Activated CD4-positive, alpha-beta T cell treated with anti-CD3 and anti-CD28 coated beads for 36 hours (primary cell): Measurements from ENCODE around the gene CRISPLD2. TPM values are rescaled to one million over a fixed set of nuclear protein-coding genes. Genes with fewer than 3 reads are reported as not detected.

ENCODE experiments used
- ATAC-seq: fragments of 200-7000 bp; cut with Tn5 transposase; one replicate; pipeline ENCODE4 v1.10.0; 2021; ENCODE audit warnings: mild to moderate bottlenecking, moderate library complexity
- CTCF ChIA-PET: fragments of 350-600 bp; sonication (Branson Sonifier 250); formaldehyde crosslinking; loops from one replicate; lab custom pipeline; 2021; ENCODE audit warnings: antibody characterized with exemption; lab: Charles Lee
- POLR2A ChIA-PET: fragments of 350-600 bp; sonication (Branson Sonifier 250); formaldehyde crosslinking; loops from one replicate; lab custom pipeline; 2021; ENCODE audit warnings: antibody characterized with exemption, inconsistent platforms; lab: Charles Lee
- DNase-seq: peaks from one replicate; pipeline ENCODE4 v3.0.0-alpha.2; 2020
- H3K27ac Mint-ChIP-seq: one replicate; pipeline ENCODE4 v1.8.0; 2021; ENCODE audit warnings: mixed read lengths
- H3K27me3 Mint-ChIP-seq: one replicate; pipeline ENCODE4 v1.8.0; 2021; ENCODE audit warnings: mixed read lengths
- H3K36me3 Mint-ChIP-seq: one replicate; pipeline ENCODE4 v1.8.0; 2021; ENCODE audit warnings: low read depth, mixed read lengths
- H3K4me1 Mint-ChIP-seq: one replicate; pipeline ENCODE4 v1.8.0; 2021; ENCODE audit warnings: mixed read lengths
- H3K4me3 Mint-ChIP-seq: one replicate; pipeline ENCODE4 v1.8.0; 2021; ENCODE audit warnings: mild to moderate bottlenecking, moderate library complexity, mixed read lengths
- H3K9me3 Mint-ChIP-seq: one replicate; pipeline ENCODE4 v1.8.0; 2021; ENCODE audit warnings: low read depth, mixed read lengths
- intact Hi-C, 2 experiments: fragments of 100-400 bp; cut with DNase I in 1 of 2; cut with micrococcal nuclease in 1 of 2; formaldehyde crosslinking; loops; one replicate each; pipeline versions ENCODE4 v1.14.2 to v1.15.1; 2022 to 2024; cut with DNase I, micrococcal nuclease
- total RNA-seq, 2 experiments: library from RNA; stranded (reverse); gene quantifications; one replicate each; pipeline ENCODE4 v1.2.3, GENCODE V29; 2021

Gene CRISPLD2
- total RNA-seq, 2 experiments from 2014 or later, result 0.05 to 0.11 TPM

DNA sequence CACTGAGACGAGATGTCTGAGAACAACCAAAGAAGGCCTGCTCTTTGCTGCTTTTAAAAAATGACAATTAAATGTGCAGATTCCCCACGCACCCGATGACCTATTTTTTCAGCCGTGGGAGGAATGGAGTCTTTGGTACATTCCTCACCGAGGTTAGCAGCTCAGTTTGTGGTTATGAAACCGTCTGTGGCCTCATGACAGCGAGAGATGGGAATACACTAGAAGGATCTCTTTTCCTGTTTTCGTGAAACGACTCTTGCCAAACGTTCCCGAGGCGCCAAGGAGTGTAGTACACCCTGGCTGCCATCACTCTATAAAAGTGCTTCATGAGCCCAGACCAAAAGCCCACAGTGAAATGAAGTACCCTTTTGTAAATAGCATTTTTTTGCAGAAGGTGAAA, 87.8 kb downstream of the CRISPLD2 start:
- DNase-seq, result no peak
- ATAC-seq, result no peak
- no peak overlapping the region for H3K27ac Mint-ChIP-seq
- H3K36me3 Mint-ChIP-seq, result no peaks in the 10 kb centered on the region
- intact Hi-C loops, result no loop called here
- H3K4me1 Mint-ChIP-seq, result no peaks in the 10 kb centered on the region
- H3K27me3 Mint-ChIP-seq, result no peaks in the 10 kb centered on the region
- POLR2A ChIA-PET, result no interaction called here
- no peak overlapping the region for H3K4me3 Mint-ChIP-seq
- CTCF ChIA-PET, result no interaction called here
- no peaks in the 10 kb centered on the region for H3K9me3 Mint-ChIP-seq

DNA sequence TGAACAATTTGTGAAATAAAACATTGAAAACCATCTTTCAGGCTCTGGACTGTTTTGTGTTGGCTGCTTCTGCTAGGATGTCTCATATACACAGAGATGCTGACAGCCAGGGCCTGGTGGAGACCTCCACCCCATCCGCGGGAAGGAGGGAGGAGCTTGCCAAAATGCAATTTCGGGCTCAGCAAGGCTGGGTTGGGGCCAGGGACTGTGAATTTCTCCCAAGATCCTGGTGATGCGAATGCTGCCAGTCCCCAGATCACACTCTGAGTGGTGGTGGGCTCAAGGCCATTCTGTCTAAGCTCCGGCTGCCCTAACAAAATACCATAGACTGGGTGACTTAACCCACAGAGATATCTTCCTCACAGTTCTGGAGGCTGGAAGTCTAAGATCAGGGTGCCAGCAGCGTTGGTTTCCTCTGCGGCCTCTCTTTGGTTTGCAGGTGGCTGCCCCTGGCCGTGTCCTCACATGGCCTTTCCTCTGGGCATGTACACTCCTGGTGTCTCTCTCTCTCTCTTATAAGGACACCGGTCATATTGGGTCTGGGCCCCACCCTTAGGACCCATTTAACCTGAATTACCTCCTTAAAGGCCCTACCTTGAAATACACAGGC, 89.8 kb downstream of the CRISPLD2 start:
- POLR2A ChIA-PET, result no interaction called here
- Mint-ChIP-seq H3K9me3 (no peaks in the 10 kb centered on the region), H3K36me3 (no peaks in the 10 kb centered on the region), H3K27me3 (no peaks in the 10 kb centered on the region), H3K27ac (no peak overlapping the region), H3K4me1 (no peaks in the 10 kb centered on the region), H3K4me3 (no peak overlapping the region)
- ATAC-seq (no peak), DNase-seq (no peak)
- CTCF ChIA-PET, result no interaction called here
- intact Hi-C loops, result no loop called here

DNA sequence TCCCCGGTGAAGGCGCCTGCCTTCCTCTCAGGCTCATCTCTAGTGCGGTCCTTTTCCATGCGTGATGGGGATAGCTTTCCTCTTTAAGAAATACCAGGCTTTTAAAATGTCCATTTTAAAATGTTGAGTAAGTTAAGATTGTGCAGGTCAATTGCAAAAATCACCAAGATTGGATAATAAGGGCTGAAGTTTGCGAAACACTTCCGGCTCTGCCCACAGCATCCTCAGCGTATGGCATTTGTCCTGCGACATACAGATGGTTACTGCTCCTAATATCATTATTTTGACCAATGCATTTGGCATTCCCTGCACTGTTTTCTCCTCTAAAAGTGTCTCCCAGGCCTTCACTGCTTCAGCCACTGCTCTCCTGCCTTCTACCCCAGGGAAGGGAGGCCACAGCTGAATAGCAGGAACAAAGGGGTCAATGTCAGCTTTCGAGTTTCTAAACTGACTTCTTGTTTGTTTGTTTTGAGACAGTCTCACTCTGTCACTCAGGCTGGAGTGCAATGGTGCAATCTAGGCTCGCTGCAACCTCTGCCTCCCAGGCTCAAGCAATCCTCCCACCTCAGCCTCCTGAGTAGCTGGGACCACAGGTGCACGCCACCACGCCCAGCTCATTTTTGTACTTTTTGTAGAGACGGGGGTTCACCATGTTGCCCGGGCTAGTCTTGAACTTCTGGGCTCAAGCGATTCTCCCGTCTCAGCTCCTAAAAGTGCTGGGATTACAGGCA, 91.9 kb downstream of the CRISPLD2 start:
- Mint-ChIP-seq H3K9me3 (no peaks in the 10 kb centered on the region), H3K4me1 (no peaks in the 10 kb centered on the region), H3K27ac (no peak overlapping the region), H3K4me3 (no peak overlapping the region), H3K27me3 (peaks cover 9% of the 10 kb centered on the region), H3K36me3 (no peaks in the 10 kb centered on the region)
- DNase-seq (no peak), ATAC-seq (no peak)
- CTCF ChIA-PET, result interaction anchor here (0.9 kb wide), 1 partner anchor 59 kb away, joined by 4 read pairs; no protein-coding TSS in a partner anchor
- POLR2A ChIA-PET, result no interaction called here
- intact Hi-C loops, result no loop called here

DNA sequence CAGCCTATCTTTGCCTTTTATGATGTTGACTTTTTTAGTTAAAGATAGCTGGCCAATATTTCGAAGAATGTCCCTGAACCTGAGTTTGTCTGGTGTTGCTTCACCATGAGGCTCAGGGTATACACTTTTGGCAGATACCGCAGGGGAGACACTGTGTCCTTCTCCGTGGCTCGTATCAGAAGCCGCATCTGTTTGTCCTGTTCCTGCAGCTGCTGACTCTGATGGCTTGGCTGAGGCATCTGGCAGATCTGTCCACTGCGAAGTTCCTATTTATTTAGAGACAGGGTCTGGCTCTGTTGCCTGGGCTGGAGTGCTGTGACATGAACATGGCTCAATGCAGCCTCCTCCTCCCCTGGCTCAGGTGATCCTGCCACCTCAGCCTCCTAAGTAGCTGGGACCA, 93.5 kb downstream of the CRISPLD2 start:
- CTCF ChIA-PET, result interaction anchor here (0.6 to 0.8 kb wide), 2 partner anchors 20 to 56 kb away, joined by 3 read pairs; no protein-coding TSS in a partner anchor
- no peak overlapping the region for H3K27ac Mint-ChIP-seq

GRCh38 chr16:84914273-84914672, 94.5 kb downstream of the CRISPLD2 start:
- Mint-ChIP-seq H3K27me3 (peaks cover 16% of the 10 kb centered on the region), H3K4me1 (no peaks in the 10 kb centered on the region), H3K4me3 (no peak overlapping the region), H3K27ac (no peak overlapping the region), H3K9me3 (no peaks in the 10 kb centered on the region), H3K36me3 (no peaks in the 10 kb centered on the region)
- ChIA-PET POLR2A (no interaction called here), CTCF (no interaction called here)
- ATAC-seq, result no peak
- no peak for DNase-seq
- intact Hi-C loops, result no loop called here

More for the DNA sequence above, 93.5 kb downstream of the CRISPLD2 start:
- ATAC-seq (no peak), DNase-seq (no peak)
- intact Hi-C loops, result no loop called here
- peaks cover 11% of the 10 kb centered on the region for H3K27me3 Mint-ChIP-seq
- POLR2A ChIA-PET, result no interaction called here
- H3K4me1 Mint-ChIP-seq, result no peaks in the 10 kb centered on the region
- H3K9me3 Mint-ChIP-seq, result no peaks in the 10 kb centered on the region
- H3K36me3 Mint-ChIP-seq, result no peaks in the 10 kb centered on the region
- H3K4me3 Mint-ChIP-seq, result no peak overlapping the region

DNA sequence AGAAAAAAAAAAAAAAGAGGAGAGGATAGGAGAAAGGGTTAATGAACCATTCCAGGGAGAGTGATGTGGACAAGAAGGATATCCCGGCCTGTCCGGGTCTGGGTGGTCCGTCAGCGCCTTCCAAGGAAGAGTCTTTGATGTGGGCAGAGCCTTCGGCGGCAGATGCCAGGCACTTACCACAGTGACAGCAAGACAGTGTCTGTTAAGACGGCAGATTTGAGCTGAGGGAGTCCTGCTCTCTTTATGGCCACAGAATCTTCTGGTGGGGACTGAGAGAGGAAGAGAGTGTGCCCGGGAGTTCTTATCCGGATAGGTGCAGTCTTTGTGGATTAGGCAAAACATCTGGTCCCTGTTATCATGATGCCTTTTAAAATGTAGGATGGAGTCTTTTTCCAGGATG, 96.4 kb downstream of the CRISPLD2 start:
- no peak overlapping the region for H3K4me3 Mint-ChIP-seq
- peaks cover 16% of the 10 kb centered on the region for H3K27me3 Mint-ChIP-seq
- no peaks in the 10 kb centered on the region for H3K9me3 Mint-ChIP-seq
- DNase-seq (no peak), ATAC-seq (no peak)
- ChIA-PET POLR2A (no interaction called here), CTCF (no interaction called here)
- H3K27ac Mint-ChIP-seq, result no peak overlapping the region
- intact Hi-C loops, result no loop called here
- H3K36me3 Mint-ChIP-seq, result no peaks in the 10 kb centered on the region
- no peaks in the 10 kb centered on the region for H3K4me1 Mint-ChIP-seq

DNA sequence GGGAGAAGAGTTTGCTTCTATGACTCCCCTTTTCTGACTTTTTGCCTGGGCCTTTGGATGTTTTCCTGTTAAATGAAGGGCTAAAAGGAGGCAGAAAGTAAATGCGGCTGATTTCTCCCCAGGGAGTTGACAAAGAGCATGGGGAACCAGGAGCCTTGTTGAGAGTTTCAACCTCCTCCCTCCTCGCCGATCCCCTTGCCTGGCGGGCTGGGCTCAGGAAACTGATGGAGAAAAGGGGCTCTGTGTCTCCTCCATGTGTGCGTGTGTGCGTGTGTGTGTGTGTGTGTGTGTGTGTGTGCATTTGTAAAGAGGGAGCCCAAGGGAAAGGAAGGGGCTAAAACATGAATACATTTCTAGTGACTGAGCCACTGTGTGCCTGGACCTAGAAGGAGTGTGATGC, 97.1 kb downstream of the CRISPLD2 start:
- Mint-ChIP-seq H3K36me3 (no peaks in the 10 kb centered on the region), H3K27ac (no peak overlapping the region), H3K4me1 (no peaks in the 10 kb centered on the region), H3K4me3 (no peak overlapping the region), H3K27me3 (peaks cover 16% of the 10 kb centered on the region), H3K9me3 (no peaks in the 10 kb centered on the region)
- no peak for DNase-seq
- ChIA-PET POLR2A (interaction anchor here (0.7 kb wide), 1 partner anchor 170 kb away, joined by 3 read pairs; no protein-coding TSS in a partner anchor), CTCF (no interaction called here)
- intact Hi-C loops, result no loop called here
- ATAC-seq, result no peak

DNA sequence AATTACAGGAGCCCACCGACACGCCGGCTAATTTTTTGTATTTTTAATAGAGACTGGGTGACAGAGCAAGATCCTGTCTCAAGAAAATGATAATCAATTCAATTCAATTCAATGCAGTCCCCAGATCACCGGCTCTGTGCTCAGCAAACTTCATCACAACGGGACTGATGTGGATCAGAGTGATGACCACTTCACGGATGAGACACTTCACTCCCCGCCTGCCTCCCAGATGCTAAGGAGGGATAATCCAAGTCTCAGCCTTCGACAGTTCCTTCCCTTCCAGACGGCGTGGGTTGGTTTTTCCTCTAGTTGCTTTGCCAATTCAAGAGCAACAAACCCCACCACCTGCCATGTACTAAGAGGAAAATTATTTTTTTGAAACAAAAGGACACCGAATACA, 97.7 kb downstream of the CRISPLD2 start:
- no peak for ATAC-seq

DNA sequence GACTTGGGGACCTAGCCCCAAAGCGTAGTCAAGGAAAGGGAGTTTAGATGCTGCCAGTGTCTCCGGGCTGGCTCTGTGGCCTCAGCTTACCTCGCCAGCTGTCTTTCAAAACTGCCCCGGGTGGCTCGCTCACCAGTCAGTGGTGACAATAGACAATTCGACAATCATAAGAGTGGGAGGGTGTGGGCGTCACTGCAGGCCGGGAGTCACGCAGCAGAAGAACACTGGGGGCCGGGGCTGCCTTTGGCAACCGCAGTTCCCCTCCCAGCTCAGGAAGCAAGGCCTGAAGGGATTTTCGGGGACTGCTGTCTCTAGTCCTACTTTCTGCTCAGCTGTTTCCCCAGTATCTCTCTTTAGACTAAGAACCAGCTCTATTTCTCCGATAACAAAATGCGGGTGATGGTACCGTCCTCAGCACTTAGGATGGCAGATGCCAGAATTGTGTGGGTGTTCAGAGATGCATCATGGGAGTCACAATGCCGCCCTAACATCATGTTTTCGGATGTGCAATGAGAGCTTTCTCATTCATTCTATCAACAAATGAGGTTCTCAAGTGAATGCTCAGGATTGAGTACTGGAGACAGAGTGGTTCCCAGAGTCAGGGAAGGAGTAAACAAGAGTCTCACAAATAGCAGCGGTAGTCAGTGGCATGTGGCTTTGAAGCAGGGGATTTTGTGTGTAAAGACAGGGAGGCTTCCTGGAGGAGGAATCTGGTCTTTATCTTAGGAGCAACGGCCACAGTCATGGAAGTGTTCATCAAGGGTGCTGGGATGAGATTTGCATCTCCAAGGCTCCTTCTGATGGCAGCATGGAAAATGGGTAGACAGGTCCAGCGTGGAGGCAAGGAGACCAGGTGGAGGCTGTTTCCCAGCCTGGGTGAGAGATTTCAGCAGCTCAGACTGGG, 98.5 kb downstream of the CRISPLD2 start:
- CTCF ChIA-PET, result interaction anchor here (1.0 to 1.1 kb wide), 2 partner anchors 164 kb away, joined by 4 to 6 read pairs; no protein-coding TSS in a partner anchor
- H3K4me1 Mint-ChIP-seq, result no peaks in the 10 kb centered on the region
- H3K4me3 Mint-ChIP-seq, result no peak overlapping the region
- POLR2A ChIA-PET, result no interaction called here
- no peak overlapping the region for H3K27ac Mint-ChIP-seq
- no peak for DNase-seq
- ATAC-seq, result no peak
- intact Hi-C loops, result no loop called here
- no peaks in the 10 kb centered on the region for H3K9me3 Mint-ChIP-seq
- peaks cover 16% of the 10 kb centered on the region for H3K27me3 Mint-ChIP-seq
- no peaks in the 10 kb centered on the region for H3K36me3 Mint-ChIP-seq

More for the DNA sequence above, 97.7 kb downstream of the CRISPLD2 start:
- Mint-ChIP-seq H3K4me3 (no peak overlapping the region), H3K9me3 (no peaks in the 10 kb centered on the region), H3K36me3 (no peaks in the 10 kb centered on the region), H3K4me1 (no peaks in the 10 kb centered on the region), H3K27ac (no peak overlapping the region), H3K27me3 (peaks cover 16% of the 10 kb centered on the region)
- intact Hi-C loops, result no loop called here
- ChIA-PET POLR2A (interaction anchor here (0.7 kb wide), 1 partner anchor 170 kb away, joined by 3 read pairs; no protein-coding TSS in a partner anchor), CTCF (interaction anchor here (1.1 kb wide), 1 partner anchor 163 kb away, joined by 6 read pairs; no protein-coding TSS in a partner anchor)
- DNase-seq, result no peak

DNA sequence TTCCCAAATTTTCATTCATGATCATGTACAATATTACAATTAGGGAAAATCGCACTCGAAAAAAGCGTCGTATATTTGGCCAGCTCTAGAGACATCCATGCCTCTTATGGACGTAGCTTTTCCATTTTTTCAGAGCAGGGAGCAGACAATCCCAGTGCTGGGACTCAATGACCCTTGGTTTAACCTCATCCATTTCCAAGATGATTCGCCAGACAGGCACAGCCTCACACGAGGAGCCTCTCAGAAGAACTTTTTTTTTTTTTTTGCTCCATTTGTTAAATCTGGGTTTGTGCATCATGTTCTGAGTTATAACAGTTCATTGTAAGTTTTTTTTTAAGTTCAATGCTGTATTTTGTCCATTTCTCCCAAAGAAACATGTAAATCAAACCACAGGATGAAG, 99.5 kb downstream of the CRISPLD2 start:
- no peak overlapping the region for H3K27ac Mint-ChIP-seq
- ATAC-seq (no peak), DNase-seq (no peak)
- no peak overlapping the region for H3K4me3 Mint-ChIP-seq
- ChIA-PET CTCF (interaction anchor here (0.7 to 1.0 kb wide), 3 partner anchors 10 to 165 kb away, joined by 3 to 4 read pairs (median 3); no protein-coding TSS in a partner anchor), POLR2A (interaction anchor here (0.6 kb wide), 1 partner anchor 1016 kb away, joined by 6 read pairs; no protein-coding TSS in a partner anchor)
- intact Hi-C loops, result no loop called here
- no peaks in the 10 kb centered on the region for H3K4me1 Mint-ChIP-seq
- H3K36me3 Mint-ChIP-seq, result no peaks in the 10 kb centered on the region
- no peaks in the 10 kb centered on the region for H3K9me3 Mint-ChIP-seq
- peaks cover 16% of the 10 kb centered on the region for H3K27me3 Mint-ChIP-seq

DNA sequence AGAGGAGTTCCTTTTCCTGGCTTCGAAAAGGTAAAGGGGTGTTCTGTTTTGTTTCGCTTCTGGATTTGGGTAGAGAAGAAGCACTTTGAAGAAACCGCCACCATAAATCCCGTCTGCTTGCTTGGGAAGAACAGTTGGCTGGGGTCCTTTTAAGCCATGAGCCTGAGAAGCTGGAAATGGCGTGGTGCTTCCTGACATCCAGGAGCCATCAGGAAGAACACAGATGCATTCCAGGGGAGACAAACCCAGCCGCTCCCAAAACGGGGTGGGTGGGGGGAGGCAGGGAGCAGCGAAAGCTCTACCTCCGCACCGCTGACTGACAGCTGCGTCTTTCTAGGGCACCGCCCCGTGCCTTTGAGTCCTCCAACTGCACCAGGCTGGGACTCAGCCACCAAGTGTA, 99.9 kb downstream of the CRISPLD2 start:
- Mint-ChIP-seq H3K27ac (no peak overlapping the region), H3K9me3 (no peaks in the 10 kb centered on the region), H3K4me3 (no peak overlapping the region), H3K27me3 (peaks cover 16% of the 10 kb centered on the region), H3K36me3 (no peaks in the 10 kb centered on the region), H3K4me1 (no peaks in the 10 kb centered on the region)
- CTCF ChIA-PET, result interaction anchor here (0.7 to 1.7 kb wide), 4 partner anchors 11 to 165 kb away, joined by 3 to 8 read pairs (median 4); no protein-coding TSS in a partner anchor
- ATAC-seq (no peak), DNase-seq (no peak)
- intact Hi-C loops, result no loop called here
- POLR2A ChIA-PET, result no interaction called here
